HG03378 (cell line): ENCODE data around the gene CEP170.
"Not testable (repeated sequence)": the region's sequence is repeated elsewhere in the genome, so short reads cannot be mapped to it uniquely, and the experiment has no call there.

Experiments
- ATAC-seq: cut with Tn5 transposase; IDR thresholded peaks from one replicate; pipeline ENCODE4 v1.9.1; 2021; ENCODE audit warnings: mild to moderate bottlenecking, moderate library complexity; ENCODE audit not compliant: unreplicated experiment

CEP170 gene

GRCh38 chr1:243236604-243237252 lies 18.4 kb downstream of the CEP170 start:
- ATAC-seq: peak; percentile 78

GRCh38 chr1:243234978-243235647 lies 20.0 kb downstream of the CEP170 start:
- ATAC-seq: no peak

DNA sequence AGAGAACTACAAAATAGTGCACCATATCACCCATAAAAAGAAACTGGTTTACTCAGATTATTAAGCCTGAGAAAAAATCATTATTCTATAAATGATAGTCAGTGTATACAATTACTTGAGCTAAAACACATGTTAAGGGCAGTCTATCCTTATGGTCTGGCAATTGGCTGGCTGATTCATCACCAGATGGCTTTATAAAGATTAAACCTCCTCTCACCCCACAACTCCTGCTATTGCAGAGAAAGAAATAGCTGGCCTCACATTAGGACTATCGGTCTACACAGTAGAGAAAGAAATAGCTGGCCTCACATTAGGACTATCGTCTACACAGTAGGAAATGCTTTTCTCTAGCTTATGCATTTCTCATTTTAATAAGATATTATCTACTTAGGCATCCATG lies 21.2 kb downstream of the CEP170 start:
- no peak for ATAC-seq

GRCh38 chr1:243230914-243231313 lies 24.2 kb downstream of the CEP170 start:
- no peak for ATAC-seq

DNA sequence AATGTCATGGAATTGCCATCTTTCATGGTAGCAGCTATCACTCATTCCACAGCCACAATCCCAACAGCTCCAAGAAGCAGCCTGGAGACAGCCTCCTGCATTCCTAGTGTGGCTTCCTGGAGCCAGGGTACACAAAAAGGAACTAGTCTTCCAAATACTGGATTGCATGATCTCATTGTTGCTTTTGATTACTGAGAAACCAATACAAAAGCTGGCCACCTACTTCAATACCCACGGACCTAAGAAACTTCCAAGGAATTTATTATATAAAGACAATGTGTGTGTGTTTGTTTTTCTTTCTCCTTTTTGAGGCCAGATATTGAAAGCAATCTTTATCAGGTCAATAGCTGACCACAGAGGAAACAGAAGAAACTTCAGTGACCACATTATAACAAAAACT lies 25.6 kb downstream of the CEP170 start:
- ATAC-seq: no peak

DNA sequence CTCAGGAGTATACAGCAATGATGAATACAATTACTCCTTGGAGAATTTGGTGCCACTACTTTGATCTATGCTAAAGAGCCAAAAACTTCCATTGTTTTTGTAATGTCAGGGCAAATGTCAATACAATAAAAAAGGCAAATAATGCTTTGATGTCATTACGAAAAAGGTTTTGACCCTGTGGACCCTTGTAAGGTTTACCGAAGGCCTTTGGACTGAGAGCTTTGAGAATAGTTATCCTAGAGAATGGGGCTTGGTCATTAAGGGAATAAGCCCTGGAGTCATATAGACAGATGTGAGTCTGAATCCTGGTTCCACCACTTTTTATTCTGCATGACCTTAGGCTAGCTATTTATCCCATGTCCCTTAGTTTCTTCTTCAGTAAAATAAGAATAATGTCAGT lies 27.5 kb downstream of the CEP170 start:
- no peak for ATAC-seq

GRCh38 chr1:243218059-243218458 lies 37.0 kb downstream of the CEP170 start:
- ATAC-seq: no peak

GRCh38 chr1:243217349-243217748 lies 37.7 kb downstream of the CEP170 start:
- no peak for ATAC-seq

- ATAC-seq: no peak
These were observed 38.3 kb downstream of the CEP170 start for GRCh38 chr1:243216741-243217140.

- ATAC-seq: not testable (repeated sequence)
These were observed 39.7 kb downstream of the CEP170 start for GRCh38 chr1:243215276-243215875.

GRCh38 chr1:243213045-243213787 lies 41.9 kb downstream of the CEP170 start:
- ATAC-seq: no peak

DNA sequence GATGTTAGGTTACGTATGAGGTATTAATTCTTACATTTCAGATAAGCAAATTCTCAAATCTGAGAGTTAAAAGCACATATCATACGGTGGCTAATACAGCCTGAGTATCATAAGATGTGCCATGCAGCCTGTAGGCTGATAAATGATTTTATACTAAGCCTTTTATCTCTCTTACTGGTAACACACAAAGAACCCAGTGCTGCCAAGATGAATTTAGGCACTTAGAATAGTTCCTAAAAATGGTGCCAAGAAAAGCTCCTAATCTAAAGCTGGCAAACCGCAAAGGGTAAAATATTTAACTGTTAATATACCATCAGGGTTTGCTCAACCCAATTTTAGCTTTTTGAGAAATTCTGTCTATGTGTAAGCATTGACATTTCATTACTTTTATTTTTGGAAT lies 43.1 kb downstream of the CEP170 start:
- ATAC-seq: not testable (repeated sequence)

- not testable (repeated sequence) for ATAC-seq
These were observed 50.0 kb downstream of the CEP170 start for GRCh38 chr1:243205026-243205501.

DNA sequence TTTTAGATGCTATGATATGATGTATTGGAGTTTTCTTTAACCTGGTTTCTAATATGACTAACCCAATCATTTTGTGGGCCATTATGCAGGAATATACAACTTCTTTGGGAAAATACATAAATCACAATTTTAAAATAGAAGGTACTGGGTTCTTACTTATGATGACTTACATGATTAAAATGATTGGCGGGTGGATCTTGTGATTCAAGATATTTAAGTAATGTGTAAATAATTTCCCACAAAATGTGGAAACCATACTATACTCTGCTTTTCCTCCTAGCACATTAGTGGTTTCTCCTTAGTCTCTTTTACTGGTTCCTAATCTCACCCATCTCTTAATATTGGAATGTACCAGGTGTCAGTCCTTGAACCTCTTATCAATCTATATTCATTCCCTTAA lies 50.7 kb downstream of the CEP170 start:
- not testable (repeated sequence) for ATAC-seq

- ATAC-seq: not testable (repeated sequence)
These were observed 51.9 kb downstream of the CEP170 start for GRCh38 chr1:243203196-243203595.

- ATAC-seq: not testable (repeated sequence)
These were observed 53.8 kb downstream of the CEP170 start for GRCh38 chr1:243201316-243201715.

DNA sequence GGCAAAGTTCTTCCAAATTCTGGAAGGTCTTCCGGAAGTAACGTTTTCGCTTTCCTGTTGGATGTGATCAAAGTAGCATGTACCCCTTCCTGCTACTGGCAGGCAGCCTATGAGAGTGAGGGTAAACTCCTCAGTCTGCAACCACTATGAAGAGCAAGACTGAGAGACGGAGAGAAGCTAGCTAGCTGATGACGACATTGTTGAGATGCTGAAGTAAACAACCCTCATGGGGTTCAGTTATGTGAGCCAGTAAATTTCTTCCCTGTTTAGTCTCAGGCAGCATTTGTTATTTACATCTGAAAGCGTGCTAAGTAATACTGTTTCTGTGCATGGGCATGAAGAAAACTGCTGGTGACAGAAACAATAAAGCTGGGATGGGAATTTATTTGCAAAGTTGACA lies 57.6 kb downstream of the CEP170 start:
- not testable (repeated sequence) for ATAC-seq

GRCh38 chr1:243193330-243193729 lies 61.8 kb downstream of the CEP170 start:
- ATAC-seq: not testable (repeated sequence)

DNA sequence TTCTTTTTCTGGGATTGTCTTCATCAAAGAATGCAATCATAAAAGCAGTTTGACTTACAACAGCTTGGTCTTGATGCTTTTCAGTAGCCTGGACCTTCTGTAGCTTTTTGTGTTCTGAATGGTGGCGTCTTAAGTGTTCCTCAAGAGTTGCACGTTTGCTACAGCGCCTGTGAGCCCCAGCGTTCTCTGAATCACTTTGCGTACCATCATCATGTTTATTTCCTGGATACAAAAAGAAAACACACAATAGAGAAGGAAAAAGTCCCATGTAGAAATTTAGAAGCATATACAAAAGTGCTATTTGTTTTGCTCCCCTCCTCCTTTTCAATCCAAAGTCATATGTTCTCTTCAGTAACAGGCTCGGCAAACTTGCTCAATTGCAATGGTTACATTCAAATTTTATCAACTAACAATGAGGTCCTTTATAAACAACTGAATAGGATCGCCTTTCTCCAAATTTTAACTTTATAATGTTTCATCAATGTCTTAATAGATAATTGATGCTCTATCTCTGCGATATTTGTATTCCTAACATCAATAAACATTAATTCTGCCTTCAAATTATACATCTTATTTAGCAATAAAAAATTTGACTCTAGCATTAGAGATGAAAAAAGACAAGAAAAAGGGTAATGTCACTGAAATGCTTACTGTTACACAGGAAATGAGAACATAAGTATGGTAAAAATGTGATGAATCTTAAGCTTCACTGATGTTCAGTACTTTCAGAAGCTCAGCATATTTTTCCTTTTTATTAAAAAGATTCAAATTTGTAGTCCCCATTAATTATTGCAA lies 68.7 kb downstream of the CEP170 start:
- ATAC-seq: not testable (repeated sequence)

- not testable (repeated sequence) for ATAC-seq
These were observed 70.3 kb downstream of the CEP170 start for GRCh38 chr1:243184787-243185186.
